ENCODE data around the gene AFF2. TPM values are rescaled to one million over a fixed set of nuclear protein-coding genes. Genes with fewer than 3 reads are reported as not detected.

AFF2 gene
- total RNA-seq, 1 donor from 2014 or later = 0.74 TPM

- intact Hi-C loops (cut with DNase I) = no loop called here
- H3K36me3 ChIP-seq = no peaks in the 10 kb centered on the region
- H3K4me1 ChIP-seq = no peaks in the 10 kb centered on the region
- no peak for DNase-seq (ENCODE audit: extremely low spot score in 2 of 2)
- H3K27ac ChIP-seq = no peak overlapping the region
- TF ChIP-seq CTCF (IDR thresholded peaks at IDR 0.05) (no peak), POLR2AphosphoS5 (IDR thresholded peaks at IDR 0.05; ENCODE audit: insufficient read depth in 1 of 2, low read depth in 1 of 2) (no peak), POLR2A (IDR thresholded peaks at IDR 0.05) (no peak)
- H3K9me3 ChIP-seq = no peaks in the 10 kb centered on the region
- H3K27me3 ChIP-seq = no peaks in the 10 kb centered on the region
- no peak overlapping the region for H3K4me3 ChIP-seq
Observed at GRCh38 chrX:148592595-148592994, 92.2 kb downstream of the AFF2 start.

- H3K4me3 ChIP-seq = no peak overlapping the region
- DNase-seq (ENCODE audit: extremely low spot score in 2 of 2) = no peak
- no peaks in the 10 kb centered on the region for H3K27me3 ChIP-seq
- intact Hi-C loops (cut with DNase I) = no loop called here
- no peaks in the 10 kb centered on the region for H3K4me1 ChIP-seq
- H3K9me3 ChIP-seq = no peaks in the 10 kb centered on the region
- TF ChIP-seq POLR2AphosphoS5 (IDR thresholded peaks at IDR 0.05; ENCODE audit: insufficient read depth in 1 of 2, low read depth in 1 of 2) (no peak), CTCF (IDR thresholded peaks at IDR 0.05) (no peak), POLR2A (IDR thresholded peaks at IDR 0.05) (no peak)
- no peaks in the 10 kb centered on the region for H3K36me3 ChIP-seq
- H3K27ac ChIP-seq = no peak overlapping the region
Observed at GRCh38 chrX:148593146-148593545, 92.7 kb downstream of the AFF2 start.

- Histone ChIP-seq H3K27me3 (no peaks in the 10 kb centered on the region), H3K4me1 (no peaks in the 10 kb centered on the region), H3K36me3 (no peaks in the 10 kb centered on the region), H3K9me3 (no peaks in the 10 kb centered on the region), H3K27ac (no peak overlapping the region), H3K4me3 (no peak overlapping the region)
- intact Hi-C loops (cut with DNase I) = no loop called here
- no peak for DNase-seq (ENCODE audit: extremely low spot score in 2 of 2)
- TF ChIP-seq CTCF (IDR thresholded peaks at IDR 0.05) = no peak
- no peak for TF ChIP-seq POLR2AphosphoS5 (IDR thresholded peaks at IDR 0.05; ENCODE audit: insufficient read depth in 1 of 2, low read depth in 1 of 2)
- no peak for TF ChIP-seq POLR2A (IDR thresholded peaks at IDR 0.05)
Observed at GRCh38 chrX:148593987-148594386, 93.6 kb downstream of the AFF2 start.

- no peaks in the 10 kb centered on the region for H3K36me3 ChIP-seq
- no peak for DNase-seq (ENCODE audit: extremely low spot score in 2 of 2)
- H3K4me3 ChIP-seq = no peak overlapping the region
- H3K4me1 ChIP-seq = no peaks in the 10 kb centered on the region
- intact Hi-C loops (cut with DNase I) = no loop called here
- H3K27me3 ChIP-seq = no peaks in the 10 kb centered on the region
- no peak overlapping the region for H3K27ac ChIP-seq
- TF ChIP-seq CTCF (IDR thresholded peaks at IDR 0.05) = no peak
- TF ChIP-seq POLR2AphosphoS5 (IDR thresholded peaks at IDR 0.05; ENCODE audit: insufficient read depth in 1 of 2, low read depth in 1 of 2) = no peak
- TF ChIP-seq POLR2A (IDR thresholded peaks at IDR 0.05) = no peak
- H3K9me3 ChIP-seq = no peaks in the 10 kb centered on the region
Observed at GRCh38 chrX:148599404-148599803, 99.0 kb downstream of the AFF2 start.

GRCh38 chrX:148600131-148600530, 99.7 kb downstream of the AFF2 start:
- Histone ChIP-seq H3K27ac (no peak overlapping the region), H3K27me3 (no peaks in the 10 kb centered on the region), H3K4me1 (no peaks in the 10 kb centered on the region), H3K36me3 (no peaks in the 10 kb centered on the region), H3K9me3 (no peaks in the 10 kb centered on the region), H3K4me3 (no peak overlapping the region)
- TF ChIP-seq CTCF (IDR thresholded peaks at IDR 0.05) (no peak), POLR2A (IDR thresholded peaks at IDR 0.05) (no peak), POLR2AphosphoS5 (IDR thresholded peaks at IDR 0.05; ENCODE audit: insufficient read depth in 1 of 2, low read depth in 1 of 2) (no peak)
- intact Hi-C loops (cut with DNase I) = no loop called here
- no peak for DNase-seq (ENCODE audit: extremely low spot score in 2 of 2)
